Suprapubic skin (tissue), 4 donors: Measurements from ENCODE around the gene RMDN2.

Experiments
- EP300 ChIP-seq: sonication (generic); formaldehyde crosslinking; IDR thresholded peaks from one replicate; pipeline ENCODE4 v1.6.1; 2017; ENCODE audit warnings: antibody characterized with exemption
- POLR2A ChIP-seq, 2 donors: fragments of 450-650 bp; IDR thresholded peaks; one replicate each; pipeline ENCODE4 v1.6.1; 2017; ENCODE audit warnings: antibody characterized with exemption in 2 of 2, mild to moderate bottlenecking in 2 of 2, moderate library complexity in 2 of 2
- POLR2AphosphoS5 ChIP-seq, 3 donors: sonication (generic); formaldehyde crosslinking; IDR thresholded peaks; one replicate each; pipeline ENCODE4 v1.6.1; 2017; ENCODE audit warnings: antibody characterized with exemption in 3 of 3
- TF ChIP-seq, protein P1 (sequence below), 2 donors: fragments of 200-600 bp in 1 of 2; fragments of 450-650 bp in 1 of 2; sonication (generic) in 1 of 2; IDR thresholded peaks; one replicate each; pipeline ENCODE4 v1.5.1; 2016 to 2019; ENCODE audit warnings: antibody characterized with exemption in 2 of 2, mild to moderate bottlenecking in 1 of 2, moderate library complexity in 1 of 2

DNA sequence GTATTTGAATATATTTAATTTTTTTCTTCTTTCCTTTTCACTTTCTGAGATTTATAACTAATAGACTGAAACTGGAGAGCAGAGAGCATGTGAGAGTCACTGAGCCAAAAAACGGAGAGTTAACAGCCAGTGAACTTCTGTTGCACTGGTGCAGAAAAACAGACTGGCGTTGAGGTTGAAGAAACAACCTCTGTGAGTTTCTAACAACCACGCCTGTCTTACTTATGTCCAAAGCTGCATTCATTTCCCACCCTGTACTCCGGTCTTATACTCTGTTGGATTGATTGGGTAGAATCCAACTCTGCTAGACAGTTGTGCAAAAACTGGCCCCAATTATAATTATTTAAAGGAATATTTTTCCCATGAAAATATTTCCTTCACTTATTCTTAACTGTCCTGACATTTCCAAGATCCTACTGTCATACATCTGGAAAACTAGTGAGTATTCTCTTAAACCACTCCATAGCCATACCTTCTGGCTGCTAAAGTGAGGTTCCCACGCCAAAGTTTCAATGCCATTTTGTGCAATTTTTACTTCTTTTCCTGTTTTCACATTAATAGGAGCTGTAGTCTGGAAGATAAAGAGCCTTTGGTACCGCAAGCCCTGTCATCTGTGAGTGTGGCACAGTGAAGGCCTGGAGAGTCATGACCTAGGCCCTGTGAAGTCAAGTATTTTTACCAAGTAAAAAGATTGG lies 141.5 kb downstream of the RMDN2 start:
- TF ChIP-seq POLR2A (IDR thresholded peaks at IDR 0.05) = no peak
- no peak for TF ChIP-seq POLR2AphosphoS5 (IDR thresholded peaks at IDR 0.05)
- TF ChIP-seq, protein P1, sequence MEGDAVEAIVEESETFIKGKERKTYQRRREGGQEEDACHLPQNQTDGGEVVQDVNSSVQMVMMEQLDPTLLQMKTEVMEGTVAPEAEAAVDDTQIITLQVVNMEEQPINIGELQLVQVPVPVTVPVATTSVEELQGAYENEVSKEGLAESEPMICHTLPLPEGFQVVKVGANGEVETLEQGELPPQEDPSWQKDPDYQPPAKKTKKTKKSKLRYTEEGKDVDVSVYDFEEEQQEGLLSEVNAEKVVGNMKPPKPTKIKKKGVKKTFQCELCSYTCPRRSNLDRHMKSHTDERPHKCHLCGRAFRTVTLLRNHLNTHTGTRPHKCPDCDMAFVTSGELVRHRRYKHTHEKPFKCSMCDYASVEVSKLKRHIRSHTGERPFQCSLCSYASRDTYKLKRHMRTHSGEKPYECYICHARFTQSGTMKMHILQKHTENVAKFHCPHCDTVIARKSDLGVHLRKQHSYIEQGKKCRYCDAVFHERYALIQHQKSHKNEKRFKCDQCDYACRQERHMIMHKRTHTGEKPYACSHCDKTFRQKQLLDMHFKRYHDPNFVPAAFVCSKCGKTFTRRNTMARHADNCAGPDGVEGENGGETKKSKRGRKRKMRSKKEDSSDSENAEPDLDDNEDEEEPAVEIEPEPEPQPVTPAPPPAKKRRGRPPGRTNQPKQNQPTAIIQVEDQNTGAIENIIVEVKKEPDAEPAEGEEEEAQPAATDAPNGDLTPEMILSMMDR (IDR thresholded peaks at IDR 0.05) = no peak
- TF ChIP-seq EP300 = no peak
